Activated CD4-positive, alpha-beta memory T cell treated with anti-CD3 and anti-CD28 coated beads, Interleukin-2, amount 10 ng/mL, durations not matched to agents 7 days and 5 days (primary cell): ENCODE data around the gene KCTD5. TPM values are rescaled to one million over a fixed set of nuclear protein-coding genes. Genes with fewer than 3 reads are reported as not detected.
A peak's percentile ranks its signal among the peaks of the same experiment; 100 is the strongest.
"Not testable (repeated sequence)": the region's sequence is repeated elsewhere in the genome, so short reads cannot be mapped to it uniquely, and the experiment has no call there.

Source experiments
- CTCF ChIA-PET: fragments of 350-600 bp; sonication (Branson Sonifier 250); formaldehyde crosslinking; loops from one replicate; lab custom pipeline; 2021; ENCODE audit warnings: antibody characterized with exemption, inconsistent platforms; lab: Charles Lee
- POLR2A ChIA-PET: fragments of 350-600 bp; sonication (Branson Sonifier 250); formaldehyde crosslinking; loops from one replicate; lab custom pipeline; 2021; ENCODE audit warnings: antibody characterized with exemption; lab: Charles Lee
- DNase-seq: peaks from one replicate; pipeline ENCODE4 v3.0.0-alpha.2; 2020
- H3K27ac Mint-ChIP-seq: one replicate; pipeline ENCODE4 v1.8.0; 2021; ENCODE audit warnings: mild to moderate bottlenecking, mixed read lengths
- H3K27me3 Mint-ChIP-seq: one replicate; pipeline ENCODE4 v1.8.0; 2021; ENCODE audit warnings: mixed read lengths
- H3K36me3 Mint-ChIP-seq: one replicate; pipeline ENCODE4 v1.8.0; 2021; ENCODE audit warnings: low read depth, mixed read lengths
- H3K4me1 Mint-ChIP-seq: one replicate; pipeline ENCODE4 v1.8.0; 2021; ENCODE audit warnings: mixed read lengths
- H3K4me3 Mint-ChIP-seq: one replicate; pipeline ENCODE4 v1.8.0; 2021; ENCODE audit warnings: mild to moderate bottlenecking, mixed read lengths
- H3K9me3 Mint-ChIP-seq: one replicate; pipeline ENCODE4 v1.8.0; 2021; ENCODE audit warnings: mixed read lengths
- total RNA-seq, 2 experiments: library from RNA; stranded (reverse); gene quantifications; one replicate each; pipeline ENCODE4 v1.2.3, GENCODE V29; 2021

Gene KCTD5
- total RNA-seq, 2 experiments from 2014 or later: 35.9 to 39.8 TPM

- DNase-seq: no peak
- Mint-ChIP-seq H3K9me3 (no peaks in the 10 kb centered on the region), H3K4me3 (no peak overlapping the region), H3K27me3 (no peaks in the 10 kb centered on the region), H3K4me1 (peaks cover 6% of the 10 kb centered on the region), H3K36me3 (peaks cover 18% of the 10 kb centered on the region), H3K27ac (no peak overlapping the region)
- CTCF ChIA-PET: no interaction called here
- POLR2A ChIA-PET: interaction anchor here (1.6 kb wide), 1 partner anchor 10 kb away, joined by 4 read pairs; the partner anchor contains the start of gene KCTD5
These were observed 10.1 kb downstream of the KCTD5 start for GRCh38 chr16:2692251-2692947.

DNA sequence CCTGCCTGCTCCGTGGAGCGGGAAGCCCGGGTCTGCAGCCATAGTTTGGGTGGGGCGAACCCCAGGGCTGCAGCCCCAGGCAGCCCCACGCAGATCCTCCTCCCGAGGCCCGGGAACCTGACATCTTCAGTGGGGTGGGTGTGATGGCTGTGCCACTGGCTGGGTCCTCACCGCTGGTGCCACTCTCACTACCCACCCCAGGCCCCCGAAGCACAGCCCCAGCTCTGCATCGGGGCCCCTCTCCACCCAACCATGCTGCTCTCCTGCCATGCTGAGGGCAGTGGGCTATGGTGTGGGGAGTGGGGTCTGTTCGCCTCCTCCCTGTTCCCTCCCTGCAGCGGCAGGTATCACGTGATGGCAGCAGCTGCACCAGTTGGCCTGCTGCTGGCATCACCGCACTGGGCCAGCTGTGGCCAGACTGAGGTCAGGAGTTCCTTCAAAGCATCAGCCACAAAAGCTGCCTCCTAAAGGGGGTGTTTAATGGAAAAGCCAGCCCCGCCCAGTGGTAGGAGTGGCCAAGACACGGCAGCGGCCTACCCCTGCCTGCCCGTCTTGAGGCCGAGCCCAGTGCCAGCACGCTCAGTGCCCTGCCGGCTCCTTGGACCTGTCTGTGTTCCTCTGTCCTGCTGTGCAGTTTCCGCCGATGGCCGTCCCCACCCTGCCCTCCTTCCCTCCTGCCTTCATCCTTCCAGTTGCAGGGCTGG lies 10.8 kb downstream of the KCTD5 start:
- POLR2A ChIA-PET: interaction anchor here (1.6 kb wide), 1 partner anchor 11 kb away, joined by 4 read pairs; the partner anchor contains the start of gene KCTD5
- H3K36me3 Mint-ChIP-seq: peaks cover 23% of the 10 kb centered on the region

DNA sequence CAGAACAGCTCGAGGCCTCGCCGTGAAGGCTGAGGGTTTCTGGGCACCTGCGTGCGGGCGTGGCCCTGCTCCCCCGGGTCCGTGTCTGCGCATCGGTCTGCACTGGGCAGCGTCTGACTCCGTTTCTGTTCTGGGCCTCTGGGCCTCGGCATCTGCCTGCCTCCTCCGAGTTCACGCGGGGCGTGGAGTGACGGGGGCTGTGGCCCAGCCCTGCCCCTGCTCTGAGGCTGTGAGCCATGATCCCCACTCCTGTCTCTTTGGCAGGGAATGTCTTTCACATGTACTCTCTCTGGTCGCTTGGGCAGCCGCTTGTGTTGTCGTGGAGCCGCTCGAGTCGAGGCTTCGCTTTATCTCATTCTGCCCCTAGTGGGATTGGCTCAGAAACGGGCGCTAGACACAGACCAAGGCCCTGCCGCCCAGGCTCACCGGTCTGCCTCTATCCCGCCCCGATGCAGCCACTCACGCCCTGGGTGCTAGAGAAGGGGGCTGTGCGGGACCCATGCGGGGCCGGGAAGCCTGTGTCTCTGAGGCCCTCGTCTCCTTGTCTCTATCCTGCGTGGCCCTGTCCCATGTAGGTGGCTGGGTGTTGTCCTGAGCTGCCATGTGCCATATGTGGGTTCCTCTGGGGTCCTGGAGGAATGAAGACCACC lies 14.4 kb downstream of the KCTD5 start:
- H3K4me1 Mint-ChIP-seq, H3K27me3 Mint-ChIP-seq, H3K27ac Mint-ChIP-seq, H3K4me3 Mint-ChIP-seq, DNase-seq, H3K9me3 Mint-ChIP-seq, POLR2A ChIA-PET, CTCF ChIA-PET: not testable (repeated sequence)
- H3K36me3 Mint-ChIP-seq: peaks cover 21% of the 10 kb centered on the region

More for the DNA sequence above, 10.8 kb downstream of the KCTD5 start:
- Mint-ChIP-seq H3K4me3 (no peak overlapping the region), H3K27ac (peak overlapping the region; percentile 56), H3K4me1 (no peaks in the 10 kb centered on the region), H3K27me3 (no peaks in the 10 kb centered on the region), H3K9me3 (no peaks in the 10 kb centered on the region)
- no peak for DNase-seq
- CTCF ChIA-PET: no interaction called here

GRCh38 chr16:2697401-2697948 lies 15.2 kb downstream of the KCTD5 start:
- CTCF ChIA-PET: no interaction called here
- Mint-ChIP-seq H3K36me3 (peaks cover 25% of the 10 kb centered on the region), H3K27me3 (no peaks in the 10 kb centered on the region), H3K9me3 (no peaks in the 10 kb centered on the region), H3K27ac (no peak overlapping the region), H3K4me1 (no peaks in the 10 kb centered on the region), H3K4me3 (no peak overlapping the region)
- POLR2A ChIA-PET: interaction anchor here (1.3 kb wide), 1 partner anchor 16 kb away, joined by 3 read pairs; no protein-coding TSS in a partner anchor
- DNase-seq: no peak

- Mint-ChIP-seq H3K27ac (no peak overlapping the region), H3K36me3 (peaks cover 29% of the 10 kb centered on the region), H3K27me3 (no peaks in the 10 kb centered on the region), H3K4me3 (no peak overlapping the region), H3K4me1 (no peaks in the 10 kb centered on the region), H3K9me3 (no peaks in the 10 kb centered on the region)
- DNase-seq: no peak
- CTCF ChIA-PET: no interaction called here
- POLR2A ChIA-PET: interaction anchor here (1.3 kb wide), 1 partner anchor 17 kb away, joined by 3 read pairs; no protein-coding TSS in a partner anchor
These were observed 16.0 kb downstream of the KCTD5 start for GRCh38 chr16:2698103-2698870.

GRCh38 chr16:2698965-2699750 lies 16.8 kb downstream of the KCTD5 start:
- no peak for DNase-seq
- Mint-ChIP-seq H3K9me3 (no peaks in the 10 kb centered on the region), H3K36me3 (peaks cover 26% of the 10 kb centered on the region), H3K27me3 (no peaks in the 10 kb centered on the region), H3K4me3 (no peak overlapping the region), H3K27ac (no peak overlapping the region), H3K4me1 (no peaks in the 10 kb centered on the region)
- POLR2A ChIA-PET: interaction anchor here (1.3 kb wide), 1 partner anchor 18 kb away, joined by 3 read pairs; no protein-coding TSS in a partner anchor
- CTCF ChIA-PET: no interaction called here

DNA sequence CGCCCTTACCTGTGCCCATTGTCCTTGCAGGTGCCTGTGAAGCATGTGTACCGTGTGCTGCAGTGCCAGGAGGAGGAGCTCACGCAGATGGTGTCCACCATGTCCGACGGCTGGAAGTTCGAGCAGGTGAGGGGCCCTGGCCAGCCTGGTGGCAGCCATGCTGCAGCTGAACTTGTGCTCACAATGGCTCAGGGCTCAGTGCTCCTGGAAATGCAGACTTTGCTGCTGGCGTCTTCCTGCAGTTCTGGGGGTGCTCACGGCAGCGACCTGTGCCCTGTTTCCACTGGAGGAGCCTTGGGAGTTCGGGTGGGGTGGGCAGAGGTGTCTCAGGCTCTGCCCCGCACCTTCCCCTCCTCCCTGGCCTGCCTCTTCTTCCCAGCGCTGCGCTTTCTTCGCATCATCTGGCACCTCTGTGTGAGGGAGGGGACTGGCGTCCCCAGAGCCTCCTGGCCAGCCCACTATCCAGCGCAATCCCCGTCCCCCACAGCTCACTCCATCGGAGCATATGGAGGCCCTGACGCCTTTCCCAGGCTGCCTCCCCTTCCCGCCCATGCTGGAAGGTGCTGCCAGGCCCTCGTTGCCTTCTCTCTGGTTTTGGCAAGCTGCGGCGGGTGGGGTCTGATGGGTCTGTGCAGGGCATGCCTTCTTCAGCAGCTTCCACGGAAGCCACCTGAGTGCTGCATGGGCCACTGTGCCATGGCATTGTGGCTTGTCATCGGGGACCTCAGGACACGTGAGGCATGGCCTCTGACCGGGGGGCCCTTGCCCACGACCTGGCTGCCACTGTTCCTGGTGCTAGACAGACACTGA lies 17.7 kb downstream of the KCTD5 start:
- no peaks in the 10 kb centered on the region for H3K9me3 Mint-ChIP-seq
- CTCF ChIA-PET: interaction anchor here (0.6 kb wide), 1 partner anchor 22 kb away, joined by 5 read pairs; no protein-coding TSS in a partner anchor
- no peak overlapping the region for H3K27ac Mint-ChIP-seq

GRCh38 chr16:2700786-2701185 lies 18.5 kb downstream of the KCTD5 start:
- no peak overlapping the region for H3K4me3 Mint-ChIP-seq
- DNase-seq: no peak
- H3K9me3 Mint-ChIP-seq: no peaks in the 10 kb centered on the region
- peaks cover 26% of the 10 kb centered on the region for H3K36me3 Mint-ChIP-seq
- H3K27ac Mint-ChIP-seq: no peak overlapping the region
- ChIA-PET POLR2A (no interaction called here), CTCF (interaction anchor here (0.6 kb wide), 1 partner anchor 21 kb away, joined by 5 read pairs; no protein-coding TSS in a partner anchor)
- H3K4me1 Mint-ChIP-seq: no peaks in the 10 kb centered on the region
- no peaks in the 10 kb centered on the region for H3K27me3 Mint-ChIP-seq

More for the DNA sequence above, 17.7 kb downstream of the KCTD5 start:
- Mint-ChIP-seq H3K4me3 (no peak overlapping the region), H3K27me3 (no peaks in the 10 kb centered on the region), H3K36me3 (peaks cover 26% of the 10 kb centered on the region), H3K4me1 (no peaks in the 10 kb centered on the region)
- POLR2A ChIA-PET: no interaction called here
- no peak for DNase-seq

DNA sequence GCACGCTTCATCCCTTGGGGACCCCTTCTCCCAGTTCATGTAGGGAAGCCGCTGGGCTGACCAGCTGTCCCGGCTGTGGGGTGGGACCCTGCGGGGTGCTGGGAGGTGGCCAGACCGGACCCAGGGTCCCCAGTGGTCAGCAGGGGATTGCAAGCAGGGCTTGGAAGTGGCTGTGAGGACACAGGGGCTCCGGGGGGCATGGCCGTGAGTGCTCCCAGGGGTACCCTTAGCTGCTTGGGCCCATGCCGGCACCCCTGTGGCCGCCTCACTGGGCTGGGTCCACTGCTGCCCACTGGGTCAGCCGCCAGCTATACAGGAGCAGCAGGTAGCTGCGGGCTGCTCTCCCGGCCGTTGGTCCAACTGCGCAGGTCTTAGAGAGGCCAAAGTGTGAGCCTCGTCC lies 18.9 kb downstream of the KCTD5 start:
- CTCF ChIA-PET: no interaction called here

DNA sequence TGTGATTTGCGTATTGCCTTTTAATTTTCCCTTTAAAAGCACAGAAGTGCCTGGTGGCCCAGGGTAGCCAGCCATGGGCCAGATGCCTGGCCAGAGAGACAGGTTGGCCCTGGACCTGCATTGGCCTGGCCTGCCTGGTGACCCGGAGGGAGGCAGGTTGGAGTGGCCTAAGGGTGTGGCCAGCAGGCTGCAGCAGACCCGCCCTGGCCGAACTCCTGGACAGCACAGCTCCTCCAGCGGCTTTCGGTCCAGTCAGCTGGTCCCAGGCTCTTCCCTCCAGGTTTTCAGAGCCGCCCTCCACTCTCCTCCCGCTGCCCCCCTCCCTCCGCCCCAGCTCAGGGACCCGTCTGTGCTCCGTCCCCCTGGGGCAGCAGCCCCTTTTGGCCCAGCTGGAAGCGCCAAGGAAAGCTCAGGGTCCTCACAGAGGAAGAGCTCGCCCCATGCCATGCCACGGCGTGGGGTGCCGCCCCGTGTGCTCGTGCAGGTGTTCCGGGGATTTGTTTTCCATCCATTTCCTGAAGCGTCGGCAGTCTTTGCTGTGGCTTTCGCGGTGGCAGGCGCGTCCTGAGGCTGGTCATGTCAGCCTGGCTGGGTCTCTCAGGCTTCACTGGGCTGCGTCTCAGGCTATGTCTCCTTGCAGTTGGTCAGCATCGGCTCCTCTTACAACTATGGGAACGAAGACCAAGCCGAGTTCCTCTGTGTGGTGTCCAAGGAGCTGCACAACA lies 19.6 kb downstream of the KCTD5 start:
- ChIA-PET CTCF (no interaction called here), POLR2A (no interaction called here)

More for the DNA sequence above, 18.9 kb downstream of the KCTD5 start:
- Mint-ChIP-seq H3K27ac (no peak overlapping the region), H3K4me3 (no peak overlapping the region), H3K4me1 (no peaks in the 10 kb centered on the region), H3K27me3 (no peaks in the 10 kb centered on the region), H3K36me3 (peaks cover 26% of the 10 kb centered on the region), H3K9me3 (no peaks in the 10 kb centered on the region)
- POLR2A ChIA-PET: no interaction called here
- DNase-seq: no peak

GRCh38 chr16:2702438-2702825 lies 20.1 kb downstream of the KCTD5 start:
- CTCF ChIA-PET: no interaction called here
- H3K4me3 Mint-ChIP-seq: no peak overlapping the region
- no peak overlapping the region for H3K27ac Mint-ChIP-seq
- no peaks in the 10 kb centered on the region for H3K27me3 Mint-ChIP-seq
- POLR2A ChIA-PET: no interaction called here
- H3K9me3 Mint-ChIP-seq: no peaks in the 10 kb centered on the region
- no peak for DNase-seq
- no peaks in the 10 kb centered on the region for H3K4me1 Mint-ChIP-seq
- peaks cover 18% of the 10 kb centered on the region for H3K36me3 Mint-ChIP-seq

More for the DNA sequence above, 19.6 kb downstream of the KCTD5 start:
- Mint-ChIP-seq H3K4me3 (no peak overlapping the region), H3K27ac (no peak overlapping the region), H3K27me3 (no peaks in the 10 kb centered on the region), H3K4me1 (no peaks in the 10 kb centered on the region), H3K36me3 (peaks cover 23% of the 10 kb centered on the region), H3K9me3 (no peaks in the 10 kb centered on the region)
- DNase-seq: no peak
